GM12878 (cell line): ENCODE results near the gene MYO3B. TPM values are rescaled to one million over a fixed set of nuclear protein-coding genes. Genes with fewer than 3 reads are reported as not detected.

Experiments used
- ATAC-seq: fragments of 200-7000 bp; cut with Tn5 transposase; 3 replicates; pipeline ENCODE4 v1.9.1; 2020; ENCODE audit warnings: mild to moderate bottlenecking, moderate library complexity
- BruUV-seq: library from RNA; stranded (reverse); fragments of 400-500 nt; replicated peaks from 2 replicates; lab custom pipeline; 2021; lab: Mats Ljungman, UMichigan
- CTCF ChIA-PET: fragments of 300-600 bp; sonication (Branson Sonifier 250); formaldehyde crosslinking; extraction: SDS; loops from one replicate; lab custom pipeline; 2021; ENCODE audit warnings: inconsistent platforms; lab: Yijun Ruan, JAX
- POLR2A ChIA-PET: fragments of 350-600 bp; formaldehyde crosslinking; extraction: SDS; loops from one replicate; lab custom pipeline; 2021; ENCODE audit warnings: inconsistent platforms; lab: Charles Lee
- RAD21 ChIA-PET: fragments of 300-600 bp; sonication (Branson Sonifier 250); formaldehyde crosslinking; loops from one replicate; lab custom pipeline; 2023; ENCODE audit warnings: antibody characterized with exemption; ENCODE audit not compliant: unreplicated experiment; lab: Charles Lee
- SMC1A ChIA-PET: fragments of 300-600 bp; sonication (Branson Sonifier 250); formaldehyde crosslinking; loops from one replicate; lab custom pipeline; 2023; ENCODE audit not compliant: unreplicated experiment, uncharacterized antibody; lab: Charles Lee
- DNase-seq: peaks from one replicate; pipeline ENCODE4 v3.0.0-alpha.2; 2011; ENCODE audit warnings: low read depth, low spot score
- FAIRE-seq: peaks from 3 replicates; lab custom pipeline; 2011; peaks lifted over from hg19 to GRCh38; lab: Jason Lieb, UNC
- H2AFZ ChIP-seq: 2 replicates; pipeline ENCODE4 v1.6.0; 2011; ENCODE audit warnings: low read depth, low read length, control low read depth; ENCODE audit not compliant: control insufficient read depth
- H3K27ac ChIP-seq: 2 replicates; pipeline ENCODE4 v1.5.1; 2011; ENCODE audit warnings: control low read depth; ENCODE audit not compliant: control insufficient read depth, insufficient read depth
- H3K27me3 ChIP-seq, 2 experiments: replicated peaks in 1 of 2; 2 replicates each; pipeline versions ENCODE4 v1.6.0 to v1.6.1; 2011; ENCODE audit warnings: low read length in 1 of 2; ENCODE audit not compliant: control insufficient read depth in 2 of 2, insufficient read depth in 2 of 2
- H3K36me3 ChIP-seq, 2 experiments: 2 replicates each; pipeline ENCODE4 v1.5.1; 2011; ENCODE audit warnings: low read length in 1 of 2; ENCODE audit not compliant: control insufficient read depth in 2 of 2, insufficient read depth in 2 of 2
- H3K4me1 ChIP-seq: 2 replicates; pipeline ENCODE4 v1.6.1; 2011; ENCODE audit warnings: mild to moderate bottlenecking, low read length, moderate library complexity, mixed read lengths; ENCODE audit not compliant: control insufficient read depth, insufficient read depth
- H3K4me2 ChIP-seq: 2 replicates; pipeline ENCODE4 v1.6.0; 2011; ENCODE audit warnings: control low read depth; ENCODE audit not compliant: control insufficient read depth, insufficient read depth
- H3K4me3 ChIP-seq: fragments of 200-600 bp; sonication (generic); 2 replicates; pipeline ENCODE4 v1.5.1; 2016
- H3K79me2 ChIP-seq: 2 replicates; pipeline ENCODE4 v1.6.0; 2011; ENCODE audit warnings: low read length; ENCODE audit not compliant: control insufficient read depth, insufficient read depth
- H3K9ac ChIP-seq: 2 replicates; pipeline ENCODE4 v1.8.0; 2011; ENCODE audit warnings: low read length, control low read depth, mixed read lengths; ENCODE audit not compliant: control insufficient read depth, insufficient read depth
- H3K9me3 ChIP-seq: replicated peaks from 3 replicates; pipeline ENCODE4 v1.5.1; 2011; ENCODE audit warnings: mild to moderate bottlenecking, low read length; ENCODE audit not compliant: control insufficient read depth, insufficient read depth
- H4K20me1 ChIP-seq: 2 replicates; pipeline ENCODE4 v1.6.0; 2011; ENCODE audit not compliant: control insufficient read depth, insufficient read depth
- ATF2 ChIP-seq: IDR thresholded peaks from 2 replicates; pipeline ENCODE4 v1.6.1; 2012; ENCODE audit warnings: low read length, inconsistent platforms
- EP300 ChIP-seq, 2 experiments: fragments of 150-350 bp in 1 of 2; IDR thresholded peaks; 2 replicates each; pipeline ENCODE4 v1.6.1; 2011 to 2012; ENCODE audit warnings: low read depth in 2 of 2, low read length in 2 of 2, borderline replicate concordance in 1 of 2, improper control_type of control experiment in 1 of 2, inconsistent platforms in 1 of 2; ENCODE audit not compliant: control insufficient read depth in 1 of 2
- FOS ChIP-seq: IDR thresholded peaks from 3 replicates; pipeline ENCODE4 v1.6.1; 2011; ENCODE audit warnings: borderline replicate concordance; ENCODE audit not compliant: insufficient read length; ENCODE audit errors: extremely low read depth
- MTA3 ChIP-seq: IDR thresholded peaks from 2 replicates; pipeline ENCODE4 v1.6.1; 2012; ENCODE audit warnings: low read length, inconsistent platforms, borderline replicate concordance
- MYB ChIP-seq: fragments of 150-350 bp; IDR thresholded peaks from 2 replicates; pipeline ENCODE4 v1.6.1; 2014; ENCODE audit warnings: mild to moderate bottlenecking, low read depth, low read length, borderline replicate concordance
- NRF1 ChIP-seq: conservative IDR thresholded peaks from 2 replicates; pipeline ENCODE4 v1.6.1; 2011; ENCODE audit warnings: mild to moderate bottlenecking, low read depth, low read length, improper control_type of control experiment
- RCOR1 ChIP-seq: conservative IDR thresholded peaks from 2 replicates; pipeline ENCODE4 v1.6.1; 2012; ENCODE audit warnings: low read depth, low read length, improper control_type of control experiment
- RUNX3 ChIP-seq: IDR thresholded peaks from 2 replicates; pipeline ENCODE4 v1.6.1; 2012; ENCODE audit warnings: low read length, inconsistent platforms
- SIN3A ChIP-seq: IDR thresholded peaks from 2 replicates; pipeline ENCODE4 v1.6.1; 2012; ENCODE audit warnings: low read depth, low read length, improper control_type of control experiment
- SIX5 ChIP-seq: IDR thresholded peaks from 2 replicates; pipeline ENCODE4 v1.6.1; 2011; ENCODE audit warnings: mild to moderate bottlenecking, low read depth, low read length, moderate library complexity; ENCODE audit not compliant: severe bottlenecking
- STAT1 ChIP-seq: fragments of 450-650 bp; conservative IDR thresholded peaks from 2 replicates; pipeline ENCODE4 v1.6.1; 2014; ENCODE audit warnings: antibody characterized with exemption, mild to moderate bottlenecking
- SUZ12 ChIP-seq: fragments of 200-600 bp; sonication (generic); IDR thresholded peaks from one replicate; pipeline ENCODE4 v1.6.1; 2018; ENCODE audit warnings: antibody characterized with exemption, mild to moderate bottlenecking; ENCODE audit not compliant: unreplicated experiment
- USF2 ChIP-seq: IDR thresholded peaks from 2 replicates; pipeline ENCODE4 v1.6.1; 2011; ENCODE audit warnings: low read depth, low read length, improper control_type of control experiment, borderline replicate concordance
- ZNF687 ChIP-seq: fragments of 450-650 bp; IDR thresholded peaks from 2 replicates; pipeline ENCODE4 v1.6.1; 2017; ENCODE audit warnings: mild to moderate bottlenecking, moderate library complexity
- WGBS: methylation state at CpG from one replicate; pipeline ENCODE4 v1.1.6; 2016; ENCODE audit warnings: low lambda C conversion rate; ENCODE audit not compliant: insufficient replicate concordance, insufficient coverage; ENCODE audit errors: missing lambda C conversion rate; 5-methylcytosine and 5-hydroxymethylcytosine counted together
- in situ Hi-C: fragments of 300-500 bp; cut with MboI; formaldehyde crosslinking; loops from 9 replicates; pipeline ENCODE4 v1.14.3; 2018; ENCODE audit warnings: mixed read lengths
- intact Hi-C: fragments of 100-400 bp; cut with micrococcal nuclease; formaldehyde crosslinking; loops from one replicate; pipeline ENCODE4 v1.14.2; 2022; ENCODE audit not compliant: unreplicated experiment
- polyA plus RNA-seq, 11 experiments: library from polyadenylated mRNA; depleted of rRNA in 4 of 11; unstranded in 6 of 11; stranded (reverse) in 5 of 11; fragments of >200 nt; fragmentation: Nextera tagmentation in 4 of 11; fragmentation: Illumina TruSeq in 1 of 11; extraction: Ambion mirVana in 4 of 11; extraction: Trizol in 1 of 11; gene quantifications; 1 replicate in 1 of 11; 2 replicates in 10 of 11; pipeline versions ENCODE4 v1.2.1 to v1.2.3, GENCODE V29; 2011 to 2016; ENCODE audit warnings: inconsistent platforms in 2 of 11, missing spikeins in 2 of 11, low read depth in 1 of 11
- total RNA-seq, 4 experiments: library from RNA; depleted of rRNA in 3 of 4; stranded (reverse); fragments of >200 nt in 3 of 4; fragmentation: Illumina TruSeq in 1 of 4; extraction: Trizol in 1 of 4; gene quantifications; 2 replicates each; pipeline versions ENCODE4 v1.2.1 to v1.2.3, GENCODE V29; 2013 to 2021

The MYO3B gene
- total and polyA plus RNA-seq, 10 of the 15 experiments (the other 5 are each of a cell fraction or from before 2014, with no cell fraction given): 1.1 to 7.1 (median 2.1) TPM

- BruUV-seq: no TSS peak
Measured at GRCh38 chr2:170276056-170276455, 98.1 kb downstream of the MYO3B start.

More at GRCh38 chr2:170276056-170276455, 98.1 kb downstream of the MYO3B start:
- H3K79me2 ChIP-seq: no peaks in the 10 kb centered on the region
- H3K4me3 ChIP-seq: no peak overlapping the region
- in situ Hi-C loops (no loop called here), intact Hi-C loops (no loop called here)
- 2% methylated on average over 3 of the region's 3 CpGs for WGBS
- no peak for FAIRE-seq
- no peak for DNase-seq
- no peak overlapping the region for H2AFZ ChIP-seq
- POLR2A ChIA-PET: interaction anchor here (0.6 kb wide), 1 partner anchor 67 kb away, joined by 3 read pairs; no protein-coding TSS in a partner anchor
- no peaks in the 10 kb centered on the region for H3K4me1 ChIP-seq
- no peak overlapping the region for H3K9ac ChIP-seq
- no peaks in the 10 kb centered on the region for H3K36me3 ChIP-seq
- H3K27ac ChIP-seq: no peak overlapping the region
- no peaks in the 10 kb centered on the region for H4K20me1 ChIP-seq
- ATAC-seq: no peak
- no peak for TF ChIP-seq FOS
- no peak for TF ChIP-seq RCOR1
- TF ChIP-seq NRF1: no peak
- TF ChIP-seq USF2: no peak
- TF ChIP-seq MYB: no peak
- TF ChIP-seq SUZ12: no peak
- TF ChIP-seq STAT1: no peak
- no peak for TF ChIP-seq ZNF687
- no peak for TF ChIP-seq RUNX3
- TF ChIP-seq SIN3A: no peak
- no peak for TF ChIP-seq EP300 (IDR thresholded peaks at IDR 0.05; ENCODE audit: borderline replicate concordance in 1 of 2, control insufficient read depth in 1 of 2, low read depth in 2 of 2, low read length in 2 of 2)
- no peak for TF ChIP-seq SIX5
- TF ChIP-seq ATF2: no peak
- no peak for TF ChIP-seq MTA3
- SMC1A ChIA-PET: interaction anchor here (0.8 to 1.9 kb wide), 4 partner anchors 12 to 536 kb away, joined by 3 to 7 read pairs (median 3); no protein-coding TSS in a partner anchor
- CTCF ChIA-PET: interaction anchor here (1.0 kb wide), 1 partner anchor 16 kb away, joined by 3 read pairs; no protein-coding TSS in a partner anchor
- no peaks in the 10 kb centered on the region for H3K27me3 ChIP-seq
- RAD21 ChIA-PET: no interaction called here
- H3K4me2 ChIP-seq: no peak overlapping the region
- H3K9me3 ChIP-seq: no peaks in the 10 kb centered on the region
